Uterus (tissue), 4 donors: ENCODE data around the gene SPDYE6. TPM values are rescaled to one million over a fixed set of nuclear protein-coding genes. Genes with fewer than 3 reads are reported as not detected.
"Not testable (repeated sequence)": the region's sequence is repeated elsewhere in the genome, so short reads cannot be mapped to it uniquely, and the experiment has no call there.

Experiments used
- DNase-seq, 2 donors: peaks; one replicate each; pipeline ENCODE4 v3.0.0-alpha.2; 2019 to 2020
- H3K27ac ChIP-seq, 2 donors: fragments of 200-600 bp; sonication (generic); 1 replicate in 1 of 2; 2 replicates in 1 of 2; pipeline ENCODE4 v1.5.1; 2016 to 2018
- H3K27me3 ChIP-seq, 2 donors: fragments of 200-600 bp; sonication (generic); one replicate each; pipeline ENCODE4 v1.5.1; 2018 to 2019; ENCODE audit warnings: control low read depth in 1 of 2
- H3K36me3 ChIP-seq, 2 donors: fragments of 200-600 bp; sonication (generic); one replicate each; pipeline ENCODE4 v1.5.1; 2019; ENCODE audit warnings: control low read depth in 1 of 2
- H3K4me1 ChIP-seq, 2 donors: fragments of 200-600 bp; sonication (generic); one replicate each; pipeline ENCODE4 v1.5.1; 2018 to 2019; ENCODE audit warnings: control low read depth in 1 of 2
- H3K4me3 ChIP-seq, 2 donors: fragments of 200-600 bp; sonication (generic); 1 replicate in 1 of 2; 2 replicates in 1 of 2; pipeline ENCODE4 v1.5.1; 2018 to 2019; ENCODE audit warnings: mild to moderate bottlenecking in 1 of 2
- H3K9me3 ChIP-seq, 2 donors: fragments of 200-600 bp; sonication (generic); one replicate each; pipeline ENCODE4 v1.5.1; 2019; ENCODE audit warnings: control low read depth in 1 of 2
- POLR2A ChIP-seq, 2 donors: fragments of 450-650 bp; IDR thresholded peaks; one replicate each; pipeline ENCODE4 v1.6.1; 2016; ENCODE audit warnings: antibody characterized with exemption in 2 of 2, mild to moderate bottlenecking in 1 of 2, moderate library complexity in 1 of 2
- intact Hi-C: fragments of 100-400 bp; cut with DNase I; formaldehyde crosslinking; loops from one replicate; pipeline ENCODE4 v1.15.1; 2023; ENCODE audit warnings: low total_unique reads
- total RNA-seq, 4 donors: library from RNA; depleted of rRNA in 3 of 4; stranded (reverse); fragments of >200 nt in 3 of 4; gene quantifications; one replicate each; pipeline versions ENCODE4 v1.1.0 to v1.2.4, GENCODE V29; 2014 to 2023
- TF ChIP-seq, protein P1 (sequence below), 4 experiments: fragments of 200-600 bp in 2 of 4; fragments of 450-650 bp in 2 of 4; sonication (generic) in 2 of 4; IDR thresholded peaks; one replicate each; pipeline ENCODE4 v1.5.1; 2016 to 2019; ENCODE audit warnings: antibody characterized with exemption in 4 of 4, mild to moderate bottlenecking in 2 of 4, moderate library complexity in 1 of 4
- donor health status: DM: yes; HTN: yes; CAD: no.

Gene SPDYE6
- total RNA-seq, 4 donors from 2014 or later: not detected

DNA sequence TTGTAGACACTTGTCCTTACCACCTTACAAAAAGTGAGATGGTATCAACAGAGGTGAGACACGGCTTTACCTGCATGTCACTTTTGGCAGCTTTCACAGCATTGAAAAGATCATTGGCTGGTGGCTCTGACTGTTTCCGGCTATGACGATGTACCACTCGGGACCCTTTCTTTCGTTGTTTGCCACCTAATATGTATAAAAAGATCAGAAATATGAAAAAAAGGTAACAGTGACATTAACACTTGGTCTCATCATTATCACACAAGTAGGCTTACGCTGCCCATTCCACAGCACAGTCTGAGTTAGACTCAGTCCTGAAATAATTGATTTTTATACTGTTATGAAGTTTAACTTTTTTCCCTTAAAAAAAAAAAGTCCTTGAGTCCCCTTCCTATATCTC is 29.1 kb downstream of the SPDYE6 start:
- H3K36me3 ChIP-seq, intact Hi-C loops, H3K4me3 ChIP-seq, H3K4me1 ChIP-seq, H3K27ac ChIP-seq, H3K27me3 ChIP-seq, H3K9me3 ChIP-seq, DNase-seq: not testable (repeated sequence)

DNA sequence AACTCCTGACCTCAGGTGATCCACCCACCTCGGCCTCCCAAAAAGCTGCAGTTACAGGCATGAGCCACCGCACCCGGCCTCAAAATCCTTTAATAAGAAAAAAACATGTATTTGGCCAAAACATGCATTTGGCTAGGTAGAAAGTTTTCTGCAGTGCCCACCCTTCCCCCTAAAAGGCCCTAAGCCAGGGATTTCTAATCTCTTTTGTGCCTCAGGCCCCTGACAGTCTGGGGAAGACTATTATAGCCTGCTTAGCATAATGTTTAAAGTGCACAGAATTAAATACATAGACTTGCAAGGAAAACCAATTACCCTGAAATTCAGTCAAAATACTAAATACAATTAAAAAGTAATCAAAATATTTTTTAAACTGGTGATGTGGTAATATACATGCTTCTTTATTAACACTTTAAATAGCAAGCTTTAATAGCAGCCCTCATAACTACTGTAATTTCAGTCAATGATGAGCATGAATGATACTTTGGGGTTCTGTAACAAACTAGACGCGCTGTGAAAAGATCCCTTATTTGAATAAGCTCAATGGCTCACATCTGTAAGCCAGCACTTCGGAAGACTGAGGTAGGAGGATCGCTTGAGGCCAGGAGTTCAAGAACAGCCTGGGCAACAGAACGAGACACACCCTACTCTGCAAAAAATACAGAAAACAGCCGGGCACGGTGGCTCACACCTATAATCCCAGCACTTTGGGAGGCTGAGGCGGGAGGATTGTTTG is 29.9 kb downstream of the SPDYE6 start:
- no peaks in the 10 kb centered on the region for H3K9me3 ChIP-seq
- no peak overlapping the region for H3K27ac ChIP-seq
- no peak overlapping the region for H3K4me3 ChIP-seq
- no peaks in the 10 kb centered on the region for H3K27me3 ChIP-seq
- no peak for DNase-seq
- no peak for TF ChIP-seq POLR2A (IDR thresholded peaks at IDR 0.05)
- TF ChIP-seq, protein P1, sequence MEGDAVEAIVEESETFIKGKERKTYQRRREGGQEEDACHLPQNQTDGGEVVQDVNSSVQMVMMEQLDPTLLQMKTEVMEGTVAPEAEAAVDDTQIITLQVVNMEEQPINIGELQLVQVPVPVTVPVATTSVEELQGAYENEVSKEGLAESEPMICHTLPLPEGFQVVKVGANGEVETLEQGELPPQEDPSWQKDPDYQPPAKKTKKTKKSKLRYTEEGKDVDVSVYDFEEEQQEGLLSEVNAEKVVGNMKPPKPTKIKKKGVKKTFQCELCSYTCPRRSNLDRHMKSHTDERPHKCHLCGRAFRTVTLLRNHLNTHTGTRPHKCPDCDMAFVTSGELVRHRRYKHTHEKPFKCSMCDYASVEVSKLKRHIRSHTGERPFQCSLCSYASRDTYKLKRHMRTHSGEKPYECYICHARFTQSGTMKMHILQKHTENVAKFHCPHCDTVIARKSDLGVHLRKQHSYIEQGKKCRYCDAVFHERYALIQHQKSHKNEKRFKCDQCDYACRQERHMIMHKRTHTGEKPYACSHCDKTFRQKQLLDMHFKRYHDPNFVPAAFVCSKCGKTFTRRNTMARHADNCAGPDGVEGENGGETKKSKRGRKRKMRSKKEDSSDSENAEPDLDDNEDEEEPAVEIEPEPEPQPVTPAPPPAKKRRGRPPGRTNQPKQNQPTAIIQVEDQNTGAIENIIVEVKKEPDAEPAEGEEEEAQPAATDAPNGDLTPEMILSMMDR (IDR thresholded peaks at IDR 0.05): no peak
- no peaks in the 10 kb centered on the region for H3K4me1 ChIP-seq
- H3K36me3 ChIP-seq: no peaks in the 10 kb centered on the region
- intact Hi-C loops: no loop called here

DNA sequence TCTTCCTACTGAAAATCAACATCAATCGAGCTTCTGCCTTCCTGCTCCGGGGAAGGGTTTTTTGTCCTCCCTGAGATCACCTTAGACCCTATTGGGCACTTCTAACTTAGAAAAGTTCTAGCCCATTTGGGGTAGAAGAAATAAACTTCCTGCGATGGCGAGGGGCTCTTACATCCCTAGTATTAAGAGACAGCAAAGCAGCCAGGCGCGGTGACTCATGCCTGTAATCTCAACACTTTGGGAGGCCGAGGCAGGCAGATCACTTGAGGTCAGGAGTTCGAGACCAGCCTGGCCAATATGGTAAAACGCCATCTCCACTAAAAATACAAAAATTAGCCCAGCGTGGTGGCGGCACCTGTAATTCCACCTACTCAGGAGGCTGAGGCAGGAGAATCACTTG is 31.1 kb downstream of the SPDYE6 start:
- H3K4me3 ChIP-seq, H3K27me3 ChIP-seq, H3K4me1 ChIP-seq, H3K9me3 ChIP-seq, H3K36me3 ChIP-seq, H3K27ac ChIP-seq, intact Hi-C loops, DNase-seq: not testable (repeated sequence)

DNA sequence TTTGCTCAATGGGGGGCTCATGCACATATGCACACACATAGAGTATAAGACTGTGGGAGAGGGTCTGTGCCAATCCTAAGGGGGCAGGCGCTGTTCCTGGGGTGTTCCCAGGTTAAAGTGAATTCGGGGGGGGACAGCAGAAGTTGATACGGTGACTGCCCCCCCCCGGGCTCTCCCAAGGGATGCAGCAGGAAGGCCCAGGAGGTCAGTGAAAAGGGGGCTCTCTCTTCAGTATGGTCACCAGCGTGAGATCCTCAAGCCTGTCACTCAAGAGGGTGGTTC is 32.4 kb downstream of the SPDYE6 start:
- Histone ChIP-seq H3K27ac (no peak overlapping the region), H3K36me3 (no peaks in the 10 kb centered on the region), H3K27me3 (no peaks in the 10 kb centered on the region), H3K4me3 (no peak overlapping the region), H3K4me1 (no peaks in the 10 kb centered on the region), H3K9me3 (no peaks in the 10 kb centered on the region)
- TF ChIP-seq, protein P1 (IDR thresholded peaks at IDR 0.05): no peak
- TF ChIP-seq POLR2A (IDR thresholded peaks at IDR 0.05): no peak
- no peak for DNase-seq
- intact Hi-C loops: no loop called here

DNA sequence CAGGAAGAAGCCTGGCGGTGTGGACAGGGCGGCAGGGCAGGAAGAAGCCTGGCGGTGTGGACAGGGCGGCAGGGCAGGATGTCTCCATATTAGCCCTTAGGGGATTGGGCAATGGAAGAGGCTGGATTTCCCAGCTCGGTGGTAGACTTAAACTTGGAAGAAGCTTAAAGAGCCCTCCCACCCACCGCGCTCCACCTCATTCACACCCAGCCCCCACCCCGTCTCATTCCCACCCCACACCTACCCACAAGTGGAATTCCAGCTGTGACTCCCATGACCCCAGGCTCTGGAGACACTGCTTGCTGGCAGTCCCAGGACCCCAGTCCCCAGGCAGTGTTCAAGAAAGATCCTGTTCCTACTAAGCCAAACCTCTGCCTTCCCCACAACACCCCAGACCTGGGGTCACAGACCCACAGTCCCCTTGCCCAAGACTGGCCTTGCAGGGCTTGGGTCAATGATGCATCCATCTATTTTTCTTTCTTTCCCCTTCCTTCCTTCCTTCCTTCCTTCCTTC is 34.0 kb downstream of the SPDYE6 start:
- H3K4me1 ChIP-seq: no peaks in the 10 kb centered on the region
- no peaks in the 10 kb centered on the region for H3K36me3 ChIP-seq
- intact Hi-C loops: no loop called here
- H3K27ac ChIP-seq: no peak overlapping the region
- no peak for DNase-seq
- TF ChIP-seq, protein P1 (IDR thresholded peaks at IDR 0.05): no peak
- no peak for TF ChIP-seq POLR2A (IDR thresholded peaks at IDR 0.05)
- no peaks in the 10 kb centered on the region for H3K9me3 ChIP-seq
- H3K27me3 ChIP-seq: no peaks in the 10 kb centered on the region
- H3K4me3 ChIP-seq: no peak overlapping the region

DNA sequence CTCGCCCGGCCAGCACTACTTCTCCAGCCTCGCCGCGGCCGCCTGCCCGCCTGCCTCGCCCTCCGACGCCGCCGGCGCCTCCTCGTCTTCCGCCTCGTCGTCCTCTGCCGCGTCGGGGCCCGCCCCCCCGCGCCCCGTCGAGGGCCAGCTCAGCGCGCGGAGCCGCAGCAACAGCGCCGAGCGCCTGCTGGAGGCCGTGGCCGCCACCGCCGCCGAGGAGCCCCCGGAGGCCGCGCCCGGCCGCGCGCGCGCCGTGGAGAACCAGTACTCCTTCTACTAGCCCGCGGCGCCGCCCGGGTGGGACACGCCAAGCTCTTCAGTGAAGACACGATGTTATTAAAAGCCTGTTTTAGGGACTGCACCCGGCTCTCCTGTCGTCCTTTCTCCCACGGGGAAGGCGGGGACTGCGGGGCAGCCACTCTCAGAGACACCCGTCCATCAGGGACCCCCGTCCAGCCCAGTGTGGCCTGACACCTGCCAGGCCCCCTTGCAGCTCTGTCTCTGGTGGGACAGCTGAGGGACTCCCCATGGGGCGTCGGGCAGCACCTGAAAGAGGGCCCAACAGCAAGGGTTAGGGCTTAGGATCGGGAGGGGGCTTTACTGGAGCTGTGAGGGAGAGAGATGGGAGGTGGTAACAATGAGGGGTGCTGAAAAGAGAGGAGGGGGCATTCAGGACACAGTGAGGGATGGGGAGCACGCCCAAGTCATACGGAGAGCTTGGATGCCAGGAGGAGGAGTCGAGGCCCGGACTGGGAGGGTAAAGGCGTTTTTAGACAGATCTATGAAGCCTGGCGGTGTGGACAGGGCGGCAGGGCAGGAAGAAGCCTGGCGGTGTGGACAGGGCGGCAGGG is 34.7 kb downstream of the SPDYE6 start:
- Histone ChIP-seq H3K27ac (no peak overlapping the region), H3K9me3 (no peaks in the 10 kb centered on the region), H3K36me3 (no peaks in the 10 kb centered on the region), H3K4me1 (no peaks in the 10 kb centered on the region), H3K27me3 (no peaks in the 10 kb centered on the region), H3K4me3 (no peak overlapping the region)
- intact Hi-C loops: no loop called here
- no peak for TF ChIP-seq POLR2A (IDR thresholded peaks at IDR 0.05)
- TF ChIP-seq, protein P1 (IDR thresholded peaks at IDR 0.05): no peak
- DNase-seq: no peak
